ENCODE results near the gene FAM110C. TPM values are rescaled to one million over a fixed set of nuclear protein-coding genes. Genes with fewer than 3 reads are reported as not detected.

FAM110C gene
- polyA plus RNA-seq, 1 of the 3 experiments (the other 2 are of a cell fraction), result not detected

GRCh38 chr2:10222-10875, 36.0 kb downstream of the FAM110C start:
- Histone ChIP-seq H3F3A (replicated peaks; ENCODE audit: insufficient read depth) (no peaks in the 10 kb centered on the region), H3K4me3 (ENCODE audit: low read depth in 2 of 2, low read length in 1 of 2) (no peak overlapping the region), H3K79me2 (ENCODE audit: insufficient read depth) (no peaks in the 10 kb centered on the region), H2AFZ (ENCODE audit: low read depth) (no peak overlapping the region), H3K9ac (no peak overlapping the region), H3K4me1 (ENCODE audit: control insufficient read depth in 1 of 2, insufficient read depth in 2 of 2, low read depth in 1 of 2, low read length in 1 of 2) (no peaks in the 10 kb centered on the region), H3K27ac (ENCODE audit: low read depth in 2 of 2, low read length in 1 of 2) (no peak overlapping the region), H3K9me3 (no peaks in the 10 kb centered on the region), H3K36me3 (replicated peaks in 1 of 2; ENCODE audit: control insufficient read depth in 1 of 2, insufficient read depth in 2 of 2, low read length in 1 of 2) (no peaks in the 10 kb centered on the region), H3K27me3 (ENCODE audit: insufficient read depth) (no peaks in the 10 kb centered on the region), H3K4me2 (no peak overlapping the region), H4K20me1 (ENCODE audit: insufficient read depth) (no peaks in the 10 kb centered on the region), H3K9me2 (no peaks in the 10 kb centered on the region)
- POLR2A ChIA-PET, result no interaction called here
- WGBS (ENCODE audit: low lambda C conversion rate), result 88% methylated on average over 41 of the region's 42 CpGs
- CTCF ChIA-PET, result no interaction called here
- TF ChIP-seq SIN3A (IDR thresholded peaks at IDR 0.05; ENCODE audit: borderline replicate concordance, low read depth, low read length), result no peak
- TF ChIP-seq CHD2 (IDR thresholded peaks at IDR 0.05; ENCODE audit: low read length, partially characterized antibody), result no peak
- TF ChIP-seq USF1 (IDR thresholded peaks at IDR 0.05; ENCODE audit: borderline replicate concordance, low read depth), result no peak
- no peak for TF ChIP-seq IRF3 (IDR thresholded peaks at IDR 0.05; ENCODE audit: low read depth, low read length)
- no peak for TF ChIP-seq NRF1 (IDR thresholded peaks at IDR 0.05; ENCODE audit: low read depth, low read length)
- no peak for TF ChIP-seq GABPA (IDR thresholded peaks at IDR 0.05; ENCODE audit: low read depth)
- TF ChIP-seq CTCF (IDR thresholded peaks at IDR 0.05), result no peak
- TF ChIP-seq RXRA (IDR thresholded peaks at IDR 0.05; ENCODE audit: borderline replicate concordance, low read depth), result no peak
- no peak for TF ChIP-seq EP300 (IDR thresholded peaks at IDR 0.05; ENCODE audit: borderline replicate concordance in 1 of 2, low read depth in 1 of 2, low read length in 1 of 2)
- TF ChIP-seq RAD21 (IDR thresholded peaks at IDR 0.05; ENCODE audit: low read length), result no peak
- no peak for TF ChIP-seq MEF2A (IDR thresholded peaks at IDR 0.05; ENCODE audit: borderline replicate concordance, low read depth)
- no peak for TF ChIP-seq TCF12 (IDR thresholded peaks at IDR 0.05)
- no peak for TF ChIP-seq FOXM1 (IDR thresholded peaks at IDR 0.05; ENCODE audit: low read depth)
- no peak for TF ChIP-seq NFIC (IDR thresholded peaks at IDR 0.05; ENCODE audit: borderline replicate concordance)
- TF ChIP-seq SMC3 (IDR thresholded peaks at IDR 0.05; ENCODE audit: low read depth, low read length), result no peak
- TF ChIP-seq TAF1 (IDR thresholded peaks at IDR 0.05; ENCODE audit: borderline replicate concordance, low read depth, low read length), result no peak
- DNase-seq, result no peak

Other genes with a start within 250 kb of the FAM110C start
- gene SH3YL1, start 217.5 kb upstream of the FAM110C start, polyA plus RNA-seq (2012; rRNA removed), result 22.7 and 28.2 TPM in 2 replicates
- gene ACP1, start 218.4 kb upstream of the FAM110C start, polyA plus RNA-seq (2012; rRNA removed), result 88.9 and 108 TPM in 2 replicates
- gene ALKAL2, start 241.6 kb upstream of the FAM110C start, polyA plus RNA-seq (2012; rRNA removed), result not detected in 2 replicates

Data from SK-N-SH (cell line).